Left forelimb (tissue), 1 donor: ENCODE data around the gene PPP1R14C.
"Not testable (repeated sequence)": the region's sequence is repeated elsewhere in the genome, so short reads cannot be mapped to it uniquely, and the experiment has no call there.

Source experiments
- DNase-seq: peaks from one replicate; pipeline ENCODE4 v3.0.0-alpha.2; 2018; ENCODE audit warnings: low spot score

The PPP1R14C gene

GRCh38 chr6:150142670-150143515 is at the start of gene PPP1R14C:
PPP1R14C (plus strand) TSS chr6:150143044; CDS start chr6:150143193, 149 bp downstream.
- peak; percentile 74 for DNase-seq

- DNase-seq: peak; percentile 47
Observed at GRCh38 chr6:150093397-150093796, 49.4 kb upstream of the PPP1R14C start.

- DNase-seq: no peak
Observed at GRCh38 chr6:150098155-150098554, 44.7 kb upstream of the PPP1R14C start.

GRCh38 chr6:150099546-150099945 is 43.3 kb upstream of the PPP1R14C start:
- peak; percentile 22 for DNase-seq

GRCh38 chr6:150099953-150100352 is 42.9 kb upstream of the PPP1R14C start:
- no peak for DNase-seq

DNA sequence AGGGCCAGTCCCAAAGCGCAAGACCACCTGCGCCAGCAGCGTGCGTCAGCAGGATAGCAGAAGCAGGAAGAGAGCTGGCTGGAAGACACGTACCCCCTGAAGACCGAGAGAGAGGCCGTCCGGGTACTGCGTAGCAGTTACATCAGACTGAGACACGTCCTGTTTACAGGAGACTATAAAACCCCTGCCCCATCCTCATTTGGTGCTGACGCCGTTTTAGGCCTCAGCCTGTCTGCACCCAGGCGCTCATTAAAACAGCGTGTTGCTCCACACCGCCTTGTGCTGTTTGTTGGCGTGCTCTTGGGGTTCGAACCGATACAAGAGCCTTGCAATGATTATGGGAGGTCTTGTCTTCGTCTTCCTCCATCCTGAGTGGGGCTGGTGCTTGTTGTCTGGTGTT is 42.1 kb upstream of the PPP1R14C start:
- no peak for DNase-seq

DNA sequence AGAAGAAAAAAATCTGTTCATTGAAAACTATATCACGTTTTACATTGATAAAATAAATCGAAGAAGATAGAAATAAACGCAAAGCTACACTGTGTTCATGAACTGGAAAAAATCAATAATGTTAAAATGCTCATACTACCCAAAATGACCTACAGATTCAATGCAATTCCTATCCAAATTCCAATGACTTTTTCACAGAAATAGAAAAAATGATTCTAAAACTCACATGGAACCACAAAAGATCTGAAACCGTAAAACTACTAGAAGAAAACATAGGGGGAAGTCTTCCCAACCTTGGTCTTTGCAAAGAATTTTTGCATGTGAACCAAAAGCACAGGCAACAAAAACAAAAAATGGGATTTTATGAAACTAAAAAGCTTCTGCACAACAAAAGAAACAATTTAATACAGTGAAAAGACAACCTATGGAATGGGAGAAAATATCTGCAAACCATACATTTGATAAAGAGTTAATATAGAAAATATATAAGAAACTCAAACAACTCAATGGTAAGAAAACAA is 40.0 kb upstream of the PPP1R14C start:
- DNase-seq: no peak

DNA sequence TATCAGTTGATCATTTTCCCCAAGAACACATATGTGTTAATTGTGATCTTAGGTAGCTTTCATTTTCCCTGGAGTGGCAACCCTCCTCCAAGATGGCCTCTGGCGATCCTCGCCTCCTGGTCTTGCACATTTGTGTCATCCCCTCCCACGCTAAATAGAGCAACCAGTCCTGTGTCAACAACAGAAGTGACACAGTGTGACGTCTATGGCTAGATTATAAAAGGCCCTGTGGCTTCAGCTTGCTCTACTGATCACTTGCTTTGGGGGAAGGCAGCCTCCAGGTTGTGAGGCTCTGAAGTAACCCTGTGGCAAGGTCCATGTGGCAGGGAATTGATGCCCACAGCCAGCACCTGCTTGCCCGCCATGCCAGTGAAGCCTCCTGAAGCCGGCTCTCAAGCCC is 30.6 kb upstream of the PPP1R14C start:
- no peak for DNase-seq

DNA sequence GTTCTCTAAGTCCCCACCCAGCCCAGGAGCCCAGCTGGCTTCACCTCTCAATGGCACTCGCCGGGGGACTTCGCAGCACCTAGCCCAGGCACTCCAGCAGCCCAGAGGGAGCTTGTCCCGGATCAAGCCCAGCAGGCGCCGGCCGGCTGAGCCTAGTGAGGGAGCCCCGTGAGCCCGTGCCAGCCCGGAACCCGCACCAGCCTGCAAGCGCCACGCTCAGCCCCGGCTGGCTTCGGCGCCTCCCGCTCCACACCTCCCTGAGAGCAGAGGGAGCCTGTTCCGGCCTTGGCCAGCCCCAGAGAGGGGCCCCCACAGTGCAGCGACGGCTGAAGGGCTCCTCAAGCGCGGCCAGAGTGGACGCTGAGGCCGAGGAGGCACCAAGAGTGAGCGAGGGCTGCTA is 27.1 kb upstream of the PPP1R14C start:
- no peak for DNase-seq

DNA sequence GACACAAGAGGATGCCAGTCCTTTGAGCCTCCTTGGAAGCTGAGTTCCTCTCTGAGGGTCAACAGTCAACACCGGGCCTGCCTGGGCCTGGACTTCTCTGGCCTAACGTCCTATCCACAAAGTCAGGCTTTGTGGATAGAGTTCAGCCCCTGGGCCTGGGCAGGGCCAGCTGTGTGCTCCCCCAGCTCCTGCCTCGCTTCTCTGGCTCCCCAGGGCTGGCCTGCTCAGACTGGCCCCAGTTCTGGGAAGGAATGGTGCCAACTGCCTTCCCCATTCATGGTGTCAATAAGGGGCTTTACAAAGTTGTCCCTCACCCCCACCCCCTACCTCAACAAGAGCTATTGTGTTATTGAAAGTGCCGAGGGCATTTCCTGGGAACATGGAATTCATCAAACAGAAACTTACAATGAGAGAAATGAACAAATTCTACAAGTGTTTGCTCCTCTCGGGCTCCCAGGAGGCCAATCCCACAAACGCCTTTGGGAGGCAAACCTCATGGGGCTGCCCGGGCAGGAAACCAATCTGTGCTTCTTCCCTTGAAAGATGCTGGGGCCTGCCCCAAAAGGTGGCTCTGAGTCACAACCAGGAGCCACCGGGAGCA is 26.5 kb upstream of the PPP1R14C start:
- no peak for DNase-seq

DNA sequence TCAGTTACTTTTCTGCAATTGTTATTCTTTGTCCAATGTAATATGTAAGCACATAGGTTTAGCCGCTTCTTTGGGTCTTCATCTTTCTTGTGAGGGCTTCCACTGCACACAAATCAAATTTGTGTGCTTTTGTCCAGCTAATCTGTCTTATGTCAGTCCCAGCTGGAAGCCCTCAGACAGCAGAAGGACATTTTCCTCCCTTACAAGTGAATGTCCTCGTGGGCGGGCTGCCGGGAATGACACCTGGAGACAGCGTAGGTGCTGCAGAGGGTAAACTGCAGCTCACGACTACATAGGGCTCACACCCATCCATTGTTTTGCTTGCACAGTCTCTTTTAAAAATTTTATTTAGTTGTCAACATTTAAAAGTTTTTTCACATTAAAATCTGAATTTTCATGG is 24.6 kb upstream of the PPP1R14C start:
- no peak for DNase-seq

DNA sequence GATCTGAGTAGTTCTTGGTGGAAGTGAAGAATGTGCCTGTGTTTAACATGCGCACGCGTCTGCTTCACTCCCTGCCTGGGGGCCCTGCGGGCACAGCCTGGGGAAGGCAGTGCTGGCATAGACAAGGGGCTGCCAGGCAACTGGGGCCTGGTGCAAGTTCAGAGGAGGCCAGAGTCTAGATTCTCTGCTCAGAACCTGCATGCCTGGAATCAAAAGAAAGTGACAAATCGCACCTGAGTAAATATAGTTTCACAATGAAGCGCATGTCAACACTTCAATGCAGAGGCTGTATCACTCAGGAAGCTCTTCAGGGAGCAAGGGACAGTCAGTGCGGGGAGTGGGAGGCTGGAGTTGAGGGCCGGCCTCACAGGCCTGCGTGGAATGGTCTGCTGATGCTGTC is 24.2 kb upstream of the PPP1R14C start:
- DNase-seq: no peak

DNA sequence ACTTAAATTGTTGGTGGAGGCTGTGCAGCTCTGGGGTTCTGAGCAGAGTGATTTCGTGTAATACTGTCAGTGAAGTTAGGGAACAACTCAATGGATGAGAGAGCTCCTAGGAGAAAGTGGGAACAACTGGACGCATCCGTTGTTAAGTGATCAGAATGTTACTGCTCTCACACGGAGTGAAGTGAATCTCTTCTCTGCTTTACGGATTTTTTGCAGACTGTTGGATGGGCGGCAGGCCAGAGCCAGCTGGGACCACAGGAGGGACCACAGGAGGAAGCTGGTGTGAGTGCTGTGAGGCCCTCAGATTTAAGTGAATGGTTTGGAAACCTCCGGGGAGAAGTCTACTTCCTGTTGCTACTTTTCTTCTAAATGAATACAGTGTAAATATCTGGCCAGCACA is 23.7 kb upstream of the PPP1R14C start:
- DNase-seq: no peak

- no peak for DNase-seq
Observed at GRCh38 chr6:150123645-150124044, 19.2 kb upstream of the PPP1R14C start.

- no peak for DNase-seq
Observed at GRCh38 chr6:150124235-150124634, 18.6 kb upstream of the PPP1R14C start.

- no peak for DNase-seq
Observed at GRCh38 chr6:150126641-150127291, 16.1 kb upstream of the PPP1R14C start.

GRCh38 chr6:150128425-150128824 is 14.4 kb upstream of the PPP1R14C start:
- no peak for DNase-seq

GRCh38 chr6:150129616-150130505 is 13.0 kb upstream of the PPP1R14C start:
- no peak for DNase-seq

GRCh38 chr6:150133686-150134085 is 9.2 kb upstream of the PPP1R14C start:
- no peak for DNase-seq

DNA sequence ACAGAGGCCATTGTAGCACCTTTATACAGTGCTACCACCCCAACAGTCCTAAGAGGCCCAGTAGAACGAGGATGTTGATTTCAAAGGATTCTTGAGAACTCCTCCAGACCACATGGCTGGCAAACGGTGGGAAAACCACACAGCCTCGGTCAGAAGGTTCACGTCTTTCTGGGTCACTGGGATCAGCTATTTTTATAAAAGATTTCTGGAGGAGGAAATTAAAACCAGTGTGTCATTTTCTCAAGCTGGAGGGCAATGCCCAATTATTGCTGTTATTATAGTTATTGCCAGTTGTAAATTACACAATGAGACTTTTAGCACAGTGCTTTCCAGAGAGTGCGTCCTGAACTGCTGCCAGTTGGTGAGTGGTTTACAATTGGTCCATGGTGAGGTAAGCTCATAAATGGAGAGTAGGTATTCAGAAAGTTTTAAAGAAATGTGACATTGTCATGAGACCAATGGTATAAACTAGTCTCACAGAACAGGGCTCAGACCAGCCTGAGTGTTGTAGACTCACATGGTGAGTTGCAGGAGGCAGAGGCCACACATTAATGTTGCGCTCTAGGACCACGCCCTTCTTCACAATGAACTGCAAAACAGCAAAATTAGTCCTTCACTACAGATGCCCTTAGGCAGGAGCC is 8.4 kb upstream of the PPP1R14C start:
- no peak for DNase-seq

DNA sequence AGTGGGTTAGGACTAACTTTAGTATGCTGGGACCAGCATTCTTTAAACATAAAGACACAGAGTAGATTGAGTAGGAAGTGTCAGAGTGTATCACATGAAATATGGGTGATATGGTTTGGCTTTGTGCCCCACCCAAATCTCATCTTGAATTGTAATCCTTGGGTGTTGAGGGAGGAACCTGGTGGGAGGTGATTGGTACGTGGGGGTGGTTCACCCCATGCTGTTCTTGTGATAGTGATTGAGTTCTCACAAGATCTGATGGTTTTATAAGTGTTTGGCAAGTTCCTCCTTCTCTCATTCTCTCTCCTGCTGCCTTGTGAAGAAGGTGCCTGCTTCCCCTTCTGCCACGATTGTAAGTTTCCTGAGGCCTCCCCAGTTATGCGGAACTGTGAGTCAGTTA is 5.1 kb upstream of the PPP1R14C start:
- DNase-seq: not testable (repeated sequence)
